Cardiac fibroblast (primary cell): Measurements from ENCODE around the gene OR51B2.

Source experiments
- DNase-seq, 2 donors: peaks; one replicate each; pipeline versions ENCODE4 v3.0.0 to v3.0.0-alpha.2; 2010; ENCODE audit warnings: low read depth in 2 of 2
- H3K4me3 ChIP-seq, 2 donors: replicated peaks in 1 of 2; 1 replicate in 1 of 2; 2 replicates in 1 of 2; pipeline ENCODE4 v1.5.1; 2011; ENCODE audit warnings: low read depth in 2 of 2, low read length in 2 of 2, mild to moderate bottlenecking in 2 of 2, moderate library complexity in 1 of 2
- TF ChIP-seq, protein P1 (sequence below): IDR thresholded peaks from one replicate; pipeline ENCODE4 v1.5.1; 2011; ENCODE audit warnings: low read depth, mild to moderate bottlenecking, low read length, inconsistent platforms

The OR51B2 gene

GRCh38 chr11:5310423-5310822 is 13.7 kb downstream of the OR51B2 start:
- no peak for DNase-seq
- TF ChIP-seq, protein P1, sequence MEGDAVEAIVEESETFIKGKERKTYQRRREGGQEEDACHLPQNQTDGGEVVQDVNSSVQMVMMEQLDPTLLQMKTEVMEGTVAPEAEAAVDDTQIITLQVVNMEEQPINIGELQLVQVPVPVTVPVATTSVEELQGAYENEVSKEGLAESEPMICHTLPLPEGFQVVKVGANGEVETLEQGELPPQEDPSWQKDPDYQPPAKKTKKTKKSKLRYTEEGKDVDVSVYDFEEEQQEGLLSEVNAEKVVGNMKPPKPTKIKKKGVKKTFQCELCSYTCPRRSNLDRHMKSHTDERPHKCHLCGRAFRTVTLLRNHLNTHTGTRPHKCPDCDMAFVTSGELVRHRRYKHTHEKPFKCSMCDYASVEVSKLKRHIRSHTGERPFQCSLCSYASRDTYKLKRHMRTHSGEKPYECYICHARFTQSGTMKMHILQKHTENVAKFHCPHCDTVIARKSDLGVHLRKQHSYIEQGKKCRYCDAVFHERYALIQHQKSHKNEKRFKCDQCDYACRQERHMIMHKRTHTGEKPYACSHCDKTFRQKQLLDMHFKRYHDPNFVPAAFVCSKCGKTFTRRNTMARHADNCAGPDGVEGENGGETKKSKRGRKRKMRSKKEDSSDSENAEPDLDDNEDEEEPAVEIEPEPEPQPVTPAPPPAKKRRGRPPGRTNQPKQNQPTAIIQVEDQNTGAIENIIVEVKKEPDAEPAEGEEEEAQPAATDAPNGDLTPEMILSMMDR, result no peak
- no peak overlapping the region for H3K4me3 ChIP-seq

GRCh38 chr11:5307256-5308019 is 16.7 kb downstream of the OR51B2 start:
- TF ChIP-seq, protein P1, result no peak
- no peak for DNase-seq
- H3K4me3 ChIP-seq, result no peak overlapping the region

DNA sequence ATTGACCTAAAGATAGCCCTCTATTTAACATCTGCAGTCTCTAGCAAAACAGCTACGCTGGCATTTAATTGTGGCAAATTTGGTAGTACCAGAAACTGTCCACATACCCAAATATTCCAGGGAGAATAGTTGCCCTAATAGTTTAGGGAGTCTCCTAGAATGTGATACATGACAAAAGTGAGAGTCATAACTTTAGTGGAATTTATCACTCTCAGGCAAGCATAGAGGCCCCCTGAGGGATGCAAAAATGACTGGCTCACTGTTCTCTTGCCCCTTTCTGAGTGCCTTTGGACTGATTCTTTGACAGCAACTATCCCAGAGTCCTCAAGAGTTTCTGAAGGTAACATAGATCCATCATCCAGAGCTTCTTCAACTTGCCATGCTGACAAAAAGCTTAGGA is 20.1 kb downstream of the OR51B2 start:
- H3K4me3 ChIP-seq, result no peak overlapping the region
- TF ChIP-seq, protein P1, result no peak
- DNase-seq, result peak in 1 of 2 donors; percentile 7

DNA sequence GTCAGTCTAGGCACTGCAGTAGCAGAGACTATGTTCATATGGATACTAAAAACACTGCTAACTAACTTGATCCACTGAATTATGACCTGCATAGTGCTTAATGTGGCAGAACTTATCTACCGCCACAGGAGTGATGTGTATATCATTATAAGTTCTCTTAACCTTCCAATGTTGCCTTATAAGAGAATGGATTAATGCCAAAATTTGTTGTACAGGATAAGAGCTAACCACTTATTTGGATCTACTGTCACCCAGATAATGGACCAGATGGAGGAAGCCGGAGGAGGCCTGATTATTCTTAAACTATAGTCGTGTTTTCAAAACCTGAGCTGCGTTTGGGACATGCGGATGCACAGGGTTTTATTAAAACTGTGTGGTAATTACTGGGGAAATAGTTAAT is 20.5 kb downstream of the OR51B2 start:
- DNase-seq, result no peak
- no peak overlapping the region for H3K4me3 ChIP-seq
- TF ChIP-seq, protein P1, result no peak

GRCh38 chr11:5301846-5302245 is 22.3 kb downstream of the OR51B2 start, which contains the start of gene OR51B4:
OR51B4 (minus strand) TSS chr11:5301946; CDS start chr11:5301946, 0 bp downstream.
- no peak within 1 kb of the TSS for H3K4me3 ChIP-seq
- TF ChIP-seq, protein P1, result no peak
- DNase-seq, result no peak

GRCh38 chr11:5300251-5300650 is 23.8 kb downstream of the OR51B2 start:
- no peak overlapping the region for H3K4me3 ChIP-seq
- TF ChIP-seq, protein P1, result no peak
- peak in 1 of 2 donors; percentile 29 for DNase-seq
